ENCODE measurements around the gene ZNF791.
"Not testable (repeated sequence)": the region's sequence is repeated elsewhere in the genome, so short reads cannot be mapped to it uniquely, and the experiment has no call there.

Gene ZNF791

DNA sequence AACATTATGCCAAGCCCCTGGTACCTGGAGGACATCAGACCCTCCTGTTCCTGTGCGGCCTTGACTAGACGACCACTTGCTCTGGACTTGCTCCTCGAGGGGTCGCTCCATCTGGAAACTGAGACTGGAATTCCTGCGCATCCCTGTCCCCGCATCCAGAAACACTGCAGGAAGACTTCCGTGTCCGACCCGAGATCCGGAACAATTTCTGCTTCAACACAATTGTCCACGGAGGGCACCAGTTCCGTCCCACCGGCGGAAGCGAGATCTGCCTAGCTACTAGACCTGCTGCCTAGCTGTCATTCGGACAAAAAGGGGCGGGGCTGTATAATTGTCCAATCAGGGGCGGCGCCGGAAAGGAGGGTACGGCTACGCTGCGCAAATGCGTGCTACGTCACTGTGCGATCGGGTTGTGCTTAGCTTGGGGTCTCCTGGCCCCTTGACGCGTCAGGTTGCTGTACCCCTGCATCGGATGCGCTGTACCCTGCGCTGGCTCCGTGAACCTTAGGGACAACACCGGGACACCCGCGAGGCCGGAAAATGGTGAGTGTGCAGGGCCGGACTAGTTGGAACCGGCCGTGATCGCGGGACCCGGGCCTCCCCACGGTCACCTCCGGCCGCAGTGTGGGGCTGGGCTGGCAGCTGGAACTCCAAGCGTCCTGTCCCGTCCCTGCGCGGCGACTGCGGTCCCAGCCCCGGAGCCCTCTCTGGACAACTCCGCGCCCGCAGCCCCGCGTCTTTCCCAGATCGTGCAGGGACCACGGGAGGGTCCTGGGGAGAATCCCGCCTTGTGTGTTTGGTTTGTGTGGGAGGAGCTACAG, at the start of gene ZNF791, which contains the start of gene ZNF490:
ZNF791 (plus strand) TSS at position 381 of the 821 bp plus-strand sequence; CDS start at position 541, 160 bp downstream.
ZNF490 (minus strand) TSS at position 274 of the 821 bp plus-strand sequence; CDS start at position 141, 133 bp downstream.
- peak; percentile 89 to 92 for DNase-seq

DNA sequence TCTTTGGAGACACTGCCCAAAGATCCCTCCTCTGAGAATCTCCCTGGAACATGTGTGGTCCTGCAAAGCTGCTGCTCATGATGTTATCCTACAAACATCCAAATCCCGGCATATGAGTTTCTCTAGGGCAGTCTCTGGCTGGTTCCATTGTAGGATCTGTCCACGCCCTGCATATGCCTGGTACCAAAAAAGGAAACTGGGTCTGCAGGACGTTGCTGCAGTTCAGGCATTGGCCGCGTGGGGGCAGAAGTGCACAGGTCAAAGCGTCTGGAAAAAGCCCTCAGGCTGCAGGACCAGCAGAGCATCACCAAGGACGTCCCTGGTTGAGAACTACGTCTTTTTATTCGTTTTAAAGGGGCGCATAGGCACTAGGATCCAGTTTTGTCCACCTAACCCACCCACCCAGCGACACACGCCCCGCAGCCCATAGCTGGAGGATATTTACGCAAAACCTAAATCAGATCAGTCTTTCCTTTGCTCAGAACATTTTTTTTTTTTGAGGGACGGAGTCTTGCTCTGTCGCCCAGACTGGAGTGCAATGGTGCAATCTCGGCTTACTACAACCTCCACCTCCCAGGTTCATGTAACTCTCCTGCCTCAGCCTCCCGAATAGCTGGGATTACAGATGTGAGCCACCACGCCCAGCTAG, 46.6 kb upstream of the ZNF791 start:
- peak; percentile 41 to 75 for DNase-seq

DNA sequence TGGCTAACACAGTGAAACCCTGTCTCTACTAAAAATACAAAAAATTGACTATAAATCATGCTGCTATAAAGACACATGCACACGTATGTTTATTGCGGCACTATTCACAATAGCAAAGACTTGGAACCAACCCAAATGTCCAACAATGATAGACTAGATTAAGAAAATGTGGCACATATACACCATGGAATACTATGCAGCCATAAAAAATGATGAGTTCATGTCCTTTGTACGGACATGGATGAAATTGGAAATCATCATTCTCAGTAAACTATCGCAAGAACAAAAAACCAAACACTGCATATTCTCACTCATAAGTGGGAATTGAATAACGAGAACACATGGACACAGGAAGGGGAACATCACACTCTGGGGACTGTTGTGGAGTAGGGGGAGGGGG, 44.3 kb upstream of the ZNF791 start:
- not testable (repeated sequence) for DNase-seq

DNA sequence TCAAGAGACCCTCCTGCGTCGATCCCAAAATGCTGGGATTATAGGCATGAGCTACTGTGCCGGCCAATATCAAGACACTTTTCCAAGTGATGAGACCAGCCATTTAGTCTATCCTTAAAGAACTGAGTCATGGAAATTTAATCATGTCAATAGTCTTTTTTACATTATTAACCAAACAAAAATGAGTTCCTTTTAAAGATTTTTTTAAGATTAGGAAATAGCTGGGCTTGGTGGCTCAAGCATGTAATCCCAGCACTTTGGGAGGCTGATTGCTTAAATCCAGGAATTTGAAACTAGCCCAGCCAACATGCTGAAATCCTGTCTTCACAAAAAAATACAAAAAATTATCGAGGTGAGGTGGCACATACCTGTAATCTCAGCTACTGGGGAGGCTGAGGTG, 42.8 kb upstream of the ZNF791 start:
- DNase-seq = no peak

DNA sequence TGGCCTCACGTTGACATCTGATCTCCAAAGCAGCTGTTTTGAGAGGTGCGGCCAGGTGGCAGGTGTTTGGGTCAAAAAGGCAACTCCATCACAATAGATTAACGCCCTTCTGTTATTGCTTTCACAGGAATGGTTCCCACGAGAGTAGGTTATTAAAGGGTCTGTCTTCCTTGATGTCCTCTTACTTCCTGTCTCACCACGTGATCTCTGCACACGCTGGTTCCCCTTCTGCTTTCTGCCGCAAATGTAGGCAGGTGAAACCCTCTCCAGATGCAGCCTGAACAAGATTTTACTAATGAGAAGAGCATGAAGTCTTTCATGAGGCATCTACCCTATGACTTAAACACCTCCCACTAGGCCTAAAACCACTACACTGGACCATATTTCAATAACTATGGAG, 36.7 kb upstream of the ZNF791 start:
- no peak for DNase-seq

DNA sequence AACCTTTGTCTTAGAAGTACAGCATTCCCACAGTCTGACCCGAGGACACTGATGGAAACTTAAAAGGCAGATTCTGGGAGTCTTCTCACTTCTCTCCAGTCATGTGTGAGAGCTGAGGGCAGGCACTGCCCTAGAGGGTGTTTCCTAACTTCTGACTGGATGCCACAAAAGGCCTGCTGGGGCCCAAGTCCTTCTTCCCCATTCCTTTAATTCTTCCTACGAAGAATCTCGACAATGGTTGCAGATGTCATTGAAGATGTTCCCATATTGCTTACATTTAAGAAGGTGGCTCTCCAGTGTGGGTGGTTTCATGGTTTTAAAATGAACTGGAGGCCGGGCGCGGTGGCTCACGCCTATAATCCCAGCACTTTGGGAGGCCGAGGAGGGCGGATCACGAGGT, 32.1 kb upstream of the ZNF791 start:
- DNase-seq = no peak

DNA sequence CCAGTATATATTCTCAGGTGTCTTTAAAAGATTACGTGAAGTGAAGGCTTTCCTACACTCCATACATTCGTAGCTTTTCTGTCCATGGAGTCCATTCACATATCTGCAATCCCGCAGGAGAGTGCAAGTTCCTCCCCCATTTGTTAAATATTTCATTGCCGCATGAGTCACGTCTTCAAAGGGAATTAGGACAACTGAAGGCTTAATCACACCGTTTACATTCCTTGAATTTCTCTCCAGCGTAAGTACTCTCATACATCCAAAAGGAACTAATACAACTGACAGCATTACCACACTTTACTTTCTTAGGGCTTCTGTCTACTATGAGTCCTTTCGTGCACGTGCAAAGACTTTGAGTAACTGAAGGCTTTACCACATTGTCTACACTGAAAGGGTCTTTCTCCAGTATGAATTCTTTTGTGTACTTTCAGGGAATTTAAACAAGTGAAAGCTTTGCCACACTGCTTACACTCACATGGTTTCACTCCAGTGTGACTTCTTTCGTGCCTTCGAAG, 30.5 kb upstream of the ZNF791 start:
- DNase-seq = no peak

DNA sequence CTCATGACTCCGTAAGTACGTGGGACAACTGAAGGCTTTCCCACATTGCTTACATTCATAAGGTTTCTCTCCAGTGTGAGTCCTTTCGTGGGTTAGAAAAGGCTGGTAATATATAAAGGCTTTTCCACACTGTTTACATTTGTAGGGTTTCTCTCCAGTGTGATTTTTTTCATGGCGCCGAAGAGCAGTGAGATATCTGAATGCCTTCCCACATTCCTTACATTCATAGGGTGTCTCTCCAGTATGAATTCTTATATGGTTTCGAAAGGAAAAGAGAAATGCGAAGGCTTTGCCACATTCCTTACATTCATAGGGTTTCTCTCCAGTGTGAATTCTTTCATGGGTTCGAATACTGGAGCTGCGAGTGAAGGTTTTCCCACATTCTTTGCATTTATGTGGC, 29.6 kb upstream of the ZNF791 start:
- no peak for DNase-seq

DNA sequence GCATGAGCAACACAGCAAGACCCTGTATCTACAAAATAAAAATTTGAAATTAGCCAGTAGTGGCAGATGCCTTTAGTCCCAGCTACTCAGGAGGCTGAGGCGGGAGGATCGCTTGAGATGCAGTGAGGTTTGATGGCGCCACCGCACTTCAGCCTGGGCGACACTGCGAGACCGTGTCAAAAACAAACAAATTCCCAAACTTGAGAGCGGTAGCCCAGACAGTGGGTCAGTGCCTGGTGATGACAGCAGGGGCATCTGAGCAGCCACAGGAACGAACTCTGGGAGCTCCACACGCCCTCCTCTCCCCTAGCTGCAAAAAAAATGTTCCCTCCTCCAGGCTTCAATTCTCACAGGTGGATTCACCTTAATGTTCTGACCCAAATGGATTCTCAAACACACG, 14.2 kb upstream of the ZNF791 start:
- DNase-seq = no peak

DNA sequence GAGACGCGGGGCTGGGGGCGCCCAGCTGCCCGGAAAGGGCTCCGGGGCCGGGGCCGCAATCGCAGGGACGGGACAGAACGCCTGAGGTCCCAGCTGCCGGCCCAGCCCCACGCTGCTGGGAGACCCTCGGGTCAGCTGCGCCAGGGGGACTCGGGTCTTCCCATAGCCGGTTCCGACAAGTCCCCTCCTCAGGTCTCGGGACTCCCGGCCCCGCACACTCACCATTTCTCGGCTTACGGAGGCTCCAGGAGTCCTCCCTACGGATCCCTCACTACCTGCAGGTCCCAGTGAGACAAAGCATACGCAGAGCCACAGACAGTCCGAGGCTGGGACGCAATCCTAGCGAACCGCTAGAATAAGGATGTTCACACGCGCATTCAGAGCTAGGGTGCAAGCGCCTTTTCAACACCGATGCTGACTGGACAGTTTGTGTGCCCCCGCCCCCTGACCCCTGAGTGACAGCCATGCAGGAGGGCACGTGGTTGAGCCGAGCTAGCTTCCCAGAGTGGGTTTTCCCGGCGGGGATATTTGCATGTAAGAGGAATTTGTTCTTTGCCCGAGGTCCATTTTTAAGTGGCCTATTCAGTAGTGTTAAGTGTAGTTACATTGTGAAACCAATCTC, 13.7 kb upstream of the ZNF791 start:
- DNase-seq = no peak

DNA sequence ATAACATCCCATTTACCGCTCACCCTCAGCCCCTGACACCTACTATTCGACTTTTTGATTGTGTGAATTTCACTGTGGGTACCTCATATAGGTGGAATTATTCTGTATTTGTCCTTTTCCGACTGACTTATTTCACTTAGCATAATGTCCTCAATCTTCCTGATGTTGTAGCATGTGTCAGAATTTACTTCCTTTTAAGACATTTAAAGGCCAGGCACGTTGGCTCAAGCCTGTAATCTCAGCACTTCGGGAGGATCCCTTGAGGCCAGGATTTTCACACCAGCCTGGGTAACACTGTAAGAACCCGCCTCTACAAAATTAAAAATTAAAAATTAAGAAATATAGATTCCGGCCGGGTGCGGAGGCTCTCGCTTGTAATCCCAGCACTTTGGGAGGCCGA, 13.1 kb upstream of the ZNF791 start:
- DNase-seq = no peak

DNA sequence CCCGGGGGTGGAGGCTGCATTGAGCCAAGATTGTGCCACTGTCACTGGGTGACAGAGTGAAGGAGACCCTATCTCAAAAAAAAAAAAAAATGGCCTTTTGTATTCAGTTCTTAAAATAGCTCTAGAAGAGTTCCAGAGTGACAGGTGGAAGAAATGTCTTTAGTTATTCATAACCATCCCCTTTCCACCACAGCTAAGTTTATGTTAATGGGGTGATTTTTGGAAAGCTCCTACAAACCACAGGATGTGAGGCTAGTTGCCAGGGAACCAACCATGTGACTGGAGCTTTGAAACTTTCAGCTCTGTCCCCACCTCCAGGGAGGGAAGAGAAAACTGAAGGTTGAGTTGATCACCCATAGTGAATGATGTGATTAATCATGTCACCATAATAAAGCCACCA, 7.0 kb upstream of the ZNF791 start:
- DNase-seq = no peak

DNA sequence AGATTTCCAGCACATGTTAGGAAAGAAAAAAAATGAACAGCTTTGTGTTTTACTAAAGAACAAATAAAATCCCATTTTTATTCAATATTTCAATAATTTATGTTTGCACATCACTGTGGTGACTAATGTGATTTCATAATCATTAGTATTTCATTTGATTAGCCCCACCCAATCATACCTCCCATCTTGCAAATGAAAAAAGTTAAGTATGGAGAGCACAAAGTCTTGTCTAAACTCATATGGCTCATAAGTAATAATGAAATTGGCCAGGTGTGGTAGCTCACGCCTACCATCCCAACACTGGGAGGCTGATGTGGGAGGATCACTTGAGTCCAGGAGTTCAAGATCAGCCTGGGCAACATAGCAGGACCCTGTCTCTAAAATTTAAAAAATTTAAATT, 3.9 kb upstream of the ZNF791 start:
- DNase-seq = no peak

DNA sequence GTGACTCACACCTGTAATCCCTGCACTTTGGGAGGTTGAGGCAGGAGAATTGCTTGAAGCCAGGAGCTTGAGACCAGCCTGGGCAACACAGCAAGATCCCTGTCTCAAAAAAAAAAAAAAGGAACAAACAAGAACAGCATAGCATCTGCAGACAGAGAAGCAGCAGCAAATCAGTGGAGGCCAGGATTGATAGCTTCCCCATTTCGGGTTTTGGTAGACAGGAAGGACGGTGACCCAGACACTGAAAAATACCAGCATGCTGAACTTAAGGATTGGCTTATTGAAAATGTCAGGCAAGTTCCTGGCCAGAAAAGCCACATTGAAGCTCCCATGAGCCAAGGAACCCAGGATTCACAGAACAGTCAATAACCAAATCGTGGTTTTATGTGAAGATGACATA, 3.1 kb upstream of the ZNF791 start:
- DNase-seq = no peak

DNA sequence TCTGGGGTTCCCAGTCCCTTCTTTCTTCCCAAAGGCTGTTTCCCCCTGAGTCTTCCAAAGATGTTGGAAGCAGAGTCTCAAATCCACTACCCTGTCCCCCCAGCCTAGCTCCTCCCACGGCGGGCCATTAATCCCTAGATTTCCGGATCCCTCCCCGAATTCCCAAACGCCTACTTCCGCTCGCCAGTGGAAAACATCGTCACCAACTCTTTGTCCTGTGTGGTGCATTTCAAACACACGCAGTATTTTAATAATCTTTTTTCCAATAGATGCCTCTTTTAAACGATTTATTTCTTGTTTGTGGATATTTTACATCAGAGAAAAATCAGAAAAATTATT, 610 bp downstream of the ZNF791 start:
- peak in 1 of 2 experiments; percentile 21 for DNase-seq

DNA sequence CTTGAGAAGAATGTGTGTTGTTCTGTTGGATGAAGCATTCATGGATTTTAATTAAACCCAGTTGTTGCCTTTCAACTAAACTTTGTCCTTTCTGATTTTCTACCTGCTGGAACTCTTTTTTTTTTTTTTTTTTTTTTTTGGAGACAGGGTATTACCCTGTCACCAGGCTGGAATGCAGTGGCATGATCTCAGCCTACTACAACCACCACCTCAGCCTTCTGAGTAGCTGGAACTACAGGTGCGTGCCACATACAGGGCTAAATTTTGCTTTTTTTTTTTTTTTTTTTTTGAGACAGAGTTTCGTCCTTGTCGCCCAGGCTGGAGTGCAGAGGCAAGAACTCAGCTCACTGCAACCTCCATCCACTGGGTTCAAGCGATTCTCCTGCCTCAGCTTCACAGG, 6.9 kb downstream of the ZNF791 start:
- DNase-seq = no peak

DNA sequence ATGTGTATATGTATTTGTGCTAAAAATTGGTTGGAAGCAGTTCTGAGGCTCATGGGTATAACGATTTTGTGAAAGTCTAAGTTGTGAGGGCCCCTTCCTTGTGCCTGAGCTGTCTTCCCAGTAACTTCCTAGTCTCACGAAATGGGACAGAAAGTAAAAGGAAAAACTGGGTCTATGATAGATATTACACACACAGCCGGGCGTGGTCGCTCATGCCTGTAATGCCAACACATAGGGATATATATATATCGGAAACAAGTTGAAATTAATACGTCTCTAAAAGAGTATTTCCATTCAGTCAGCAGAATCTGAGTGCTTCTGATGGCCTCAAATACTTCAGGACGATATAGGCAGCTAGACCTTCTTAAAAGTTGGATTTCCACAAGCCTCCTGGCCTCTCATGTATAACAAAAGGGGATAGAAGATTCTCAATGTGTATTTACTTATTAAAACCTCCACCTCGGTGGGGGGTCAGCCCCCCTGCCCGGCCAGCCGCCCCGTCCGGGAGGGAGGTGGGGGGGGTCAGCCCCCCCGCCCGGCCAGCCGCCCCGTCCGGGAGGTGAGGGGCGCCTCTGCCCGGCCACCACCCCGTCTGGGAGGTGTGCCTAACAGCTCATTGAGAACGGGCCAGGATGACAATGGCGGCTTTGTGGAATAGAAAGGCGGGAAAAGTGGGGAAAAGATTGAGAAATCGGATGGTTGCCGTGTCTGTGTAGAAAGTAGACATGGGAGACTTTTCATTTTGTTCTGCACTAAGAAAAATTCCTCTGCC, 10.7 kb downstream of the ZNF791 start:
- DNase-seq = not testable (repeated sequence)

DNA sequence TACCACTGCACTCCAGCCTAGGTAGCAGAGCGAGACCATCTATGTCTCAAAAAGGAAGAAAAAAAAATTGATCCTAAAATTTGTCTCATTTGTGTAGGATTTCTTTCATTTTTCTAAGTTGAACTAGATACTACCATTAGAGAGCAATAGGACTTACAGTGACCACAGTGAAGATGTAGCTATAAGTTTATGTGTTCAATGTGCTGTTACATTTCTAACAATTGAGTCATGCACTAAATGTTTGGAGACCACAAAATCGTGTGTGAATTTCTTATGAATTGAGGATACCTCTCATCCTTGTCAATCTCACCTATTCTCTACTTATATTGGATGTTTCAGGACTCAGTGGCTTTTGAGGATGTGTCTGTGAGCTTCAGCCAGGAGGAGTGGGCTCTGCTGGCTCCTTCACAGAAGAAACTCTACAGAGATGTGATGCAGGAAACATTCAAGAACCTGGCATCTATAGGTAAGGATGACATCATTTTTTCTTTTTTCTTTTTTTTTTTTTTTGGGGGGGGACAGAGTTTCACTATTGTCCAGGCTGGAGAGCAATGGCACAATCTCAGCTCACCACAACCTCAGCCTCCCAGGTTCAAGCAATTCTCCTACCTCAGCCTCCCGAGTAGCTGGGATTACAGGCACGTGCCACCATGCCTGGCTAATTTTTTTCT, 12.8 kb downstream of the ZNF791 start:
- no peak for DNase-seq

DNA sequence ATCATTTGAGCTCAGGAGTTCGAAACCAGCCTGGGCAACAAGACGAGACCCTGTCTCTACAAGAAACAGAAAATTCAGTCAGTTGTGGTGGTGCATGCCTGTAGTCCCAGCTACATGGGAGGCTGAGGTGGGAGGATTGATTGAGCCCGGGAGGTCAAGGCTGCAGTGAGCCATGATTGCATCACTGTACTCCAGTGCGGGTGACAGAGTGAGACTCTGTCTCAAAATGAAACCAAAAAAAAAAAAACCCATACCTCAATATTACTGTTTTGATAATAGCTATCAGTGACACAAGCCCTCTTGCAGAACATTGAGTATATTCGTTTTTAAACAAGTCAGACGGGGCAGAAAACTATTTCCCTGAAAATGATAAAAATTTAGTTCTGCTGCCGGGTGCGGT, 16.2 kb downstream of the ZNF791 start:
- DNase-seq = no peak

DNA sequence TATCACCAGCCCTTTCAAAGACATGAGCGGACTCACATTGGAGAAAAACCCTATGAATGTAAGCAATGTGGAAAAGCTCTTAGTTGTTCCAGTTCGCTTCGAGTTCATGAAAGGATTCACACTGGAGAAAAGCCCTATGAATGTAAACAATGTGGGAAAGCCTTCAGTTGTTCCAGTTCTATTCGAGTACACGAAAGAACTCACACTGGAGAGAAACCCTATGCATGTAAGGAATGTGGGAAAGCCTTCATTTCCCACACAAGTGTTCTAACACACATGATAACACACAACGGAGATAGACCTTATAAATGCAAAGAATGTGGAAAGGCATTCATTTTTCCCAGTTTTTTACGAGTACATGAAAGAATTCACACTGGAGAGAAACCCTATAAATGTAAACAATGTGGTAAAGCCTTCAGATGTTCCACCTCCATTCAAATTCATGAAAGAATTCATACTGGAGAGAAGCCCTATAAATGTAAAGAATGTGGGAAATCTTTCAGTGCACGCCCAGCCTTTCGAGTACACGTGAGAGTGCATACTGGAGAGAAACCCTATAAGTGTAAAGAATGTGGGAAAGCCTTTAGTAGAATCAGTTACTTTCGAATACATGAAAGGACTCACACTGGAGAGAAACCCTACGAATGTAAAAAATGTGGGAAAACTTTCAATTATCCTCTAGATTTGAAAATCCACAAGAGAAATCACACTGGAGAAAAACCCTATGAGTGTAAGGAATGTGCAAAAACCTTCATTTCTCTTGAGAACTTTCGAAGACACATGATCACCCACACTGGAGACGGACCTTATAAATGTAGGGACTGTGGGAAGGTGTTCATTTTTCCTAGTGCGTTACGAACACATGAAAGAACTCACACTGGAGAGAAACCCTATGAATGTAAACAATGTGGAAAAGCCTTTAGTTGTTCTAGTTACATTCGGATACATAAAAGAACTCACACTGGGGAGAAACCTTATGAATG, 17.6 kb downstream of the ZNF791 start:
- DNase-seq = no peak

DNA sequence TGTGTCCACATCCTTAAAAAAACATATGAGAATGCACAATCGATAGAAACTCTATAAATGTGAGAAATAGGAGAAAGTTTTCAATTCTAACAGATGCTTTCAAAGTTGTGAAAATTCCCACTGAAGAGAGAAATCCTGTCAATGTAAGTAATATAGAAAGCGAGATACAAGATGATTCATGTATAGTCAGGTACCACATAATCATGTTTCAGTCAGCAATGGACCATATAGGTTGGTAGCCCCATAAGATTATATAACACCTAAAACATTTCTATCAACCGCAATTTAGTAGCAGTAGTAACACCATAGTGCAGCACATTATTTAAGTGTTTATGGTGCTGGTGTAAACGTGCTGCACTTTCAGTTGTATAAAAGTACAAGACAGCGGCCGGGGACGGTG, 18.5 kb downstream of the ZNF791 start:
- no peak for DNase-seq
